Activated CD4-positive, CD25-positive, alpha-beta regulatory T cell treated with anti-CD3 and anti-CD28 coated beads, Interleukin-2, amount 50 U/mL, for 24 hours (primary cell): Measurements from ENCODE around the gene GFM1.

Source experiments
- ATAC-seq, 2 donors: fragments of 150-1000 bp; cut with Tn5 transposase; one replicate each; pipeline ENCODE4 v1.10.0; 2021; ENCODE audit warnings: mild to moderate bottlenecking in 1 of 2, moderate library complexity in 1 of 2

The GFM1 gene

GRCh38 chr3:158644345-158644908 is at the start of gene GFM1:
TSS of gene GFM1 (plus strand) at chr3:158644527. CDS start at chr3:158644635, 108 bp downstream.
- peak; percentile 95 to 96 for ATAC-seq

DNA sequence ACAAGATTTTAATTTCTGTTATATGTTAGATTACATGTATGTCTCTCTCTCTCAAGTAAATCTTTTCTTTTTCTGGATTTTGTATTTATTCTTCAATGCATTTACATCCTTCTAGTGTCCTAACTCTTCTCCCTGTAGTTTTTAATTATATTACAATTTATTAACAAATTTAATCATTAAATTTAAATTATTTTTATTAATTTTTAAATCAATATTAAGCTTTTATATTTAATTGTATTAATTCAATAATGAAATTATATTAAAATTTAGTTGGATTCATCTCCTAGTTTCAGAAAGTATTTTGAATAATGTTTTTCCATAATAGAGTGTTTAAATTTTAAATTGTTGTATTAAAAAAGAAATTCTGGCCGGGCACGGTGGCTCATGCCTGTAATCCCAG is 43.5 kb upstream of the GFM1 start:
- ATAC-seq = no peak

- no peak for ATAC-seq
Measured at GRCh38 chr3:158602227-158602626, 42.1 kb upstream of the GFM1 start.

GRCh38 chr3:158617982-158618875 is 26.1 kb upstream of the GFM1 start:
- ATAC-seq = no peak

DNA sequence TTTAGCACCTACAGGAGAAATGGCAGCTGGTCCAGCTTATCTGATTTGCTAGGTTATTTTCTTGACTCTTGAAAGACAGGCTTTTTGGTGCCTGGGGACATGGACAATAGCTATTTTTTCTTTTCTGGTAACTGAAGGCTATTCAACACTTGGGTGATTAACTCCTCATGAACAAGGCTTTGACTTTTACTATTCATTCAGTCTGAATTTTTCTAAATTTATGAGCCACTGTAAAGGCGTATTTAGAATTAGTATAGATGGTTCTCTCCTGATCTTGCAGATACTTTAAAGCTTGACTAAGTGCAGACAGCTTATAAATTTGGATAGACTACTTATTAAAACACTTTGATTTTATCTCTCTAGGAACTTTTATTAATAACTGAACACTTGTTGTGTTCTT is 18.4 kb upstream of the GFM1 start:
- no peak for ATAC-seq

- ATAC-seq = no peak
Measured at GRCh38 chr3:158631981-158632380, 12.3 kb upstream of the GFM1 start.

DNA sequence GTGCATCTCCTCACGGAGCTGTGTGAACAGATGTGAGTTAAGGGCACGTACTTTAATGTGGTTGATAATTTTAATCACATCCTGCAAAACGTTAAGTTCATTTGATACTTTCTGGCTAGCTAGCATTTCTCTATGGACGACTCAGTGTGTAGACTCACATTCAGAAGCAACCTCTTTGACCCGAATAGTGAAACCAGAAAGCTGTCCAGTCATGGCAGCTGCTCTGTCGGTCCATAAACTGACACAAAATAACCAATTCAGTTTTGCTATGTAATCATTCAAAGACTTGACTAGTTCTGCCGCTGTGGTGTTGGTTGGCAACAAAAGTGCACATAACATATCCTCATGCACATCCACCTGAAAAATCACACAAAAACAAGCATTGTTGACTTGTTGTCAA is 3.7 kb upstream of the GFM1 start:
- no peak for ATAC-seq

GRCh38 chr3:158642005-158642404 is 2.3 kb upstream of the GFM1 start:
- ATAC-seq = no peak

GRCh38 chr3:158642474-158643210 is 1.7 kb upstream of the GFM1 start:
- ATAC-seq = no peak

DNA sequence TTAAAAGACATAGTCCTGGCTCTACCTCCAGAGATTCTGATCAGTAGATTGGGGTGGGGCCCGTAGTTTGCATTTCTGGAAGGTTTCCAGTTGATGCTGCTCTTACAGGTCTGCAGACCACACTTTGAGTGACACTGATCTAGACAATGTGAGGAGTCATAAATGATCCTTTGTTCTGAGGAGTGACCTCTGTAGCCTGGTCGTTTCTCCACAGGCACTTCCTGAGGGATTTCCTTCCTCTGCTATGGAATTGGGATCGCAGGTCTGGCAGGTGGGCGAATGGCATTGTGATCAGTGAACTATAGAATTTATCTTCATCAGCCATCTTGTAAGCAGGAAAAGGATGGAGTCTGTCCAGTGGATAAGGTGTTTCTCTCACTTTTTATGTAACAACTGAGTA is 5.5 kb downstream of the GFM1 start:
- ATAC-seq = no peak

GRCh38 chr3:158651192-158651591 is 6.9 kb downstream of the GFM1 start:
- ATAC-seq = peak; percentile 76 to 88

GRCh38 chr3:158652463-158652862 is 8.1 kb downstream of the GFM1 start:
- ATAC-seq = no peak

DNA sequence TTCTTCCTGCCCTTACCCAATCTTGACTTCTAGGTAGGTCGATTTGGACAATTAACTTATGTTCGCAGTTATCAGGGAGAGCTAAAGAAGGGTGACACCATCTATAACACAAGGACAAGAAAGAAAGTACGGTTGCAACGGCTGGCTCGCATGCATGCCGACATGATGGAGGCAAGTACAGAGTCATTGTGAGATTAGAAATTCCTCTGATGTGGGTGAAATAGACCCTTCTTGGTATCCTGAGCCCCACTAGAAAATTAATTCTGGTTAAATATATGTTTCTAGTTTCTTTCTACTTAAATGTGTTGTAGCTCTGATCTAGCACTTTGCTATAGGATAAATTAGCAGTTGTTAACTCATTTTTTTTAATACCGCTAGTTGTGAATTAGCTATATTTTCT is 14.6 kb downstream of the GFM1 start:
- ATAC-seq = peak; percentile 48

DNA sequence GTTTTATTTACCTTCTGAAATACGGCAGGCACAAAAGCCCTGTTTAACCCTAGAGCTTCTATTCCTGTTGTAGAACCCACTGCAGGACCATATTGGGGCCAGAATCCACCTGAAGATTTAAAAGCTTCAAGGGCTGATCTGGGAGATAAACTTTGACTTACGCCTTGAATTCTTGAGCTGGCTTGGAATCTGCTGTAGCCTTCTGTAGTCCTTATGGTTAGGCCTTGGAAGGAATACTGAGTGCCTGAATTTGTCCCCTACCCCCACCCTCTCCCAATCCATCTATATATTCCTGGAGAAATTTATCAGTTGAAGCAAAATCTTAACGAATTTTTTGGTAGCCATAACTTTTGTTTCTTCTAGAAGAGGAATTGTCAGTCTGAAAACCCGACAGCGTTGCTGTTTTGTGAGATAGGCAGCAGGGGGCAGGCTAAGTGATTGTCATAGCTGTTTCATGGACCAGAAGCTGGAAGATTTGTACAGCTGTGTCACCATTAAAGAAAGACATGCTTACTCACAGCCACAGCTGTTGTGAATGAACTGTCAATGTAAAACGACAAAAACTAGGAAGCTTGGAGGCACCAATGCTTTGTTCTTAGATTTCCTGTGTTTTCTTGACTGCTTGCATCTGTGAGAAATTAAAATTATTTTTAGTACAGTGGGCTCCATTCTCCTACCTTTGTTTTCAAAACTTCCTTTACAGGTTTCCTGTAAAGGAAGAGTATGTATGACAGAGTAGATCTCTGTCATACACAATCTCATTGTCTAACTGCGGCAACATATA is 15.3 kb downstream of the GFM1 start:
- peak; percentile 61 to 88 for ATAC-seq

DNA sequence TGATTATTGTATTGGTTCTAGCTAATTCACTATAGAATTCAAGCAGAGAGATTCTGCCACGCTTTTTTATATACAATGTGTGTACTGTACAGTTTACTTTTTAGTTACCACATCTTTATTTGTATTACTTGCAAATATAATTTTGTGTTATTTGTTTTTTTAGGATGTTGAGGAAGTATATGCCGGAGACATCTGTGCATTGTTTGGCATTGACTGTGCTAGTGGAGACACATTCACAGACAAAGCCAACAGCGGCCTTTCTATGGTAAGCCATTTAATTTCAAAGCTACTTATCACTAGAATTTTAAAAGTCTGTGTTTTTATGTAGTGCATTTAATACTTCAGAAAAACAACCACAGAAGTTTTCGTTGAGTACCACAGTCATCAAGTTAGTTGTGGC is 16.4 kb downstream of the GFM1 start:
- ATAC-seq = no peak

- no peak for ATAC-seq
Measured at GRCh38 chr3:158663246-158663645, 18.9 kb downstream of the GFM1 start.

- ATAC-seq = no peak
Measured at GRCh38 chr3:158663832-158664231, 19.5 kb downstream of the GFM1 start.

DNA sequence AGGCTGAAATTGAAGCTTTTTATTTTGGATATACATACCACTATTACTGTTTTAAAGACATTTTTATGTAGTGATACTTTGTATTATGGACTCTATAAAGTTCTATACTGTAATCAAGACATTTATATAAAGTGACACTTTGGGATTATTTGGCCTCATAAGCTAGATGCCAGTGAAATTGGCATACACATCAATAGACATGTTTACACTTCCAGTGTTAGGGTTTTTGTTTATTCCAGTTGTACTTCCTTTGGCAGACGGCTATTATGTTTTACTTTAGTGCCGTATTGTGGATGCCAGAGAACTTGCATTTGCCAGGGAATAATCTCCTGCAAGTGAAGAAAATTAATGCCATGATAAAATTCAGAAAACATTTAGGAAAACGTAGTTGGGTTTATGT is 22.1 kb downstream of the GFM1 start:
- ATAC-seq = no peak

GRCh38 chr3:158668506-158668905 is 24.2 kb downstream of the GFM1 start:
- ATAC-seq = no peak

GRCh38 chr3:158671821-158672214 is 27.5 kb downstream of the GFM1 start:
- ATAC-seq = no peak

DNA sequence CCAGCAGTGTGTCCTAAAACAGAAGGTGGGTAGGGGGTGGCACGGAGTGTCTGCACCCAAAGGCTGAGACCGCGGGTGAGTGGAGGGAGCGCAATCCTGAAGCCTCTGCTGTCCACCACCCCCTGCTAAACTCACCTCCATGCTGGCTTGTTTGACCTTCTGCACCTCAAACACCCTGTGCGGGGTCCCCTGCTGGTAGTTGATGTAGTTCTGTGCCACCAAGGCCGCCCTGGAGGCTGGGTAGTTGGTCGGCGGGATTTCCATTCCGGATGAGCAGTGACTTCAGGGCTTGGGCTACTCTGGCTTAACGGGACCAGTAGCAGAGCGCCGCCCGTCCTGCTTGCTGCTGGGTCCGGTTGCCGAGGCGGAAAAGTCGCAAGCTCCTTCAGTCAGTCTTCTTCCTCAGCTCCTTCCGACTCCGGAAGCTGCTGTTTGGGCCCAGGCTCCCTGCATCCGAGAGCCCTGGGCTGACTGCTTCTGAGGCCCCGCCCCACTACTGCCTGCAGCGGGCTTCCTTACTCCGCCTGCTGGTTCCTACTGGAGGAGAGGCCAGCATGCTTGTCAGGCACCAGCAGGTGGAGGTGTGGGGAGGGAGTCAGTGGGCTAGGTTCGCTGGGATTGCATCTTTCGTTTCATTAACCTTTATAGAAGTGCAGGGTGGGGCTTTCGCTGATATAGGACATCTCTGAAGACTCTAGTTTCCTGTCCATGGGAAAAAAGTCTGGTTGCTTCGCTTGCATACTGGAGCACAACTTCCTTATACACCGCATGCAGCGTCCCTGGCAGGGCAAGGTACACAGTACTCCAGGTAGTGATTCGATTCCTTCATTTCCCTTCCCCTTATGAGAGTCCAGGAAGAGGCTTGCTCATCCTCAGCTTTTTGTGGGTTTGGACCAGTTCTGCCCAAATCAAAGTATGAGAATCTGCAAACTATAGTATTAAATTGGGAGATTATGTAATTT is 28.2 kb downstream of the GFM1 start, which contains the start of gene LXN:
Gene LXN, minus strand, starts transcription at position 434 of the 962 bp plus-strand sequence. Its CDS starts 170 bp downstream, at position 264.
- ATAC-seq = peak; percentile 97 to 98
